ENCODE data around the gene WDR91.
A peak's percentile ranks its signal among the peaks of the same experiment; 100 is the strongest.

Gene WDR91

GRCh38 chr7:135160858-135161653, 50.3 kb downstream of the WDR91 start:
- H3K4me3 Mint-ChIP-seq = peak overlapping the region; percentile 7
- peaks cover 25% of the 10 kb centered on the region for H3K4me1 Mint-ChIP-seq (ENCODE audit: low read depth)
- H3K36me3 Mint-ChIP-seq (ENCODE audit: low read depth) = peaks cover 82% of the 10 kb centered on the region

GRCh38 chr7:135160098-135160857, 51.0 kb downstream of the WDR91 start:
- DNase-seq (ENCODE audit: low spot score) = no peak
- H3K27ac Mint-ChIP-seq = peak overlapping the region; percentile 50
- H3K4me3 Mint-ChIP-seq = peak overlapping the region; percentile 37
- H3K4me1 Mint-ChIP-seq (ENCODE audit: low read depth) = peaks cover 25% of the 10 kb centered on the region
- peaks cover 86% of the 10 kb centered on the region for H3K36me3 Mint-ChIP-seq (ENCODE audit: low read depth)
- no peaks in the 10 kb centered on the region for H3K27me3 Mint-ChIP-seq (ENCODE audit: low read depth)
- H3K9me3 Mint-ChIP-seq = peaks cover 49% of the 10 kb centered on the region

More at GRCh38 chr7:135160858-135161653, 50.3 kb downstream of the WDR91 start:
- H3K27me3 Mint-ChIP-seq (ENCODE audit: low read depth) = no peaks in the 10 kb centered on the region
- H3K27ac Mint-ChIP-seq = peak overlapping the region; percentile 50
- no peak for DNase-seq (ENCODE audit: low spot score)
- peaks cover 42% of the 10 kb centered on the region for H3K9me3 Mint-ChIP-seq

- Mint-ChIP-seq H3K9me3 (peaks cover 56% of the 10 kb centered on the region), H3K36me3 (ENCODE audit: low read depth) (peaks cover 87% of the 10 kb centered on the region), H3K4me3 (peak overlapping the region; percentile 37), H3K4me1 (ENCODE audit: low read depth) (peaks cover 27% of the 10 kb centered on the region), H3K27me3 (ENCODE audit: low read depth) (no peaks in the 10 kb centered on the region), H3K27ac (peak overlapping the region; percentile 32)
- no peak for DNase-seq (ENCODE audit: low spot score)
Measured at GRCh38 chr7:135159359-135160085, 51.8 kb downstream of the WDR91 start.

- Mint-ChIP-seq H3K36me3 (ENCODE audit: low read depth) (peaks cover 89% of the 10 kb centered on the region), H3K27ac (no peak overlapping the region), H3K4me1 (ENCODE audit: low read depth) (peaks cover 33% of the 10 kb centered on the region), H3K9me3 (peaks cover 63% of the 10 kb centered on the region), H3K27me3 (ENCODE audit: low read depth) (no peaks in the 10 kb centered on the region), H3K4me3 (no peak overlapping the region)
- DNase-seq (ENCODE audit: low spot score) = no peak
Measured at GRCh38 chr7:135158874-135159273, 52.5 kb downstream of the WDR91 start.

- H3K4me1 Mint-ChIP-seq (ENCODE audit: low read depth) = peaks cover 34% of the 10 kb centered on the region
Measured at GRCh38 chr7:135158141-135158655, 53.1 kb downstream of the WDR91 start.

GRCh38 chr7:135156290-135156689, 55.0 kb downstream of the WDR91 start:
- no peak overlapping the region for H3K4me3 Mint-ChIP-seq

More at GRCh38 chr7:135158141-135158655, 53.1 kb downstream of the WDR91 start:
- Mint-ChIP-seq H3K36me3 (ENCODE audit: low read depth) (peaks cover 92% of the 10 kb centered on the region), H3K4me3 (no peak overlapping the region), H3K9me3 (peaks cover 67% of the 10 kb centered on the region), H3K27me3 (ENCODE audit: low read depth) (no peaks in the 10 kb centered on the region), H3K27ac (no peak overlapping the region)
- DNase-seq (ENCODE audit: low spot score) = no peak

GRCh38 chr7:135154734-135155133, 56.6 kb downstream of the WDR91 start:
- H3K27ac Mint-ChIP-seq = no peak overlapping the region
- H3K36me3 Mint-ChIP-seq (ENCODE audit: low read depth) = peaks cover 85% of the 10 kb centered on the region

More at GRCh38 chr7:135156290-135156689, 55.0 kb downstream of the WDR91 start:
- no peak overlapping the region for H3K27ac Mint-ChIP-seq
- peaks cover 61% of the 10 kb centered on the region for H3K9me3 Mint-ChIP-seq
- no peak for DNase-seq (ENCODE audit: low spot score)
- H3K27me3 Mint-ChIP-seq (ENCODE audit: low read depth) = no peaks in the 10 kb centered on the region
- peaks cover 94% of the 10 kb centered on the region for H3K36me3 Mint-ChIP-seq (ENCODE audit: low read depth)
- peaks cover 42% of the 10 kb centered on the region for H3K4me1 Mint-ChIP-seq (ENCODE audit: low read depth)

GRCh38 chr7:135152442-135152841, 58.9 kb downstream of the WDR91 start:
- DNase-seq (ENCODE audit: low spot score) = no peak
- Mint-ChIP-seq H3K9me3 (peaks cover 44% of the 10 kb centered on the region), H3K4me3 (no peak overlapping the region), H3K27me3 (ENCODE audit: low read depth) (no peaks in the 10 kb centered on the region), H3K36me3 (ENCODE audit: low read depth) (peaks cover 70% of the 10 kb centered on the region), H3K27ac (no peak overlapping the region), H3K4me1 (ENCODE audit: low read depth) (peaks cover 44% of the 10 kb centered on the region)

More at GRCh38 chr7:135154734-135155133, 56.6 kb downstream of the WDR91 start:
- H3K4me1 Mint-ChIP-seq (ENCODE audit: low read depth) = peaks cover 40% of the 10 kb centered on the region
- H3K27me3 Mint-ChIP-seq (ENCODE audit: low read depth) = no peaks in the 10 kb centered on the region
- peaks cover 54% of the 10 kb centered on the region for H3K9me3 Mint-ChIP-seq
- no peak overlapping the region for H3K4me3 Mint-ChIP-seq
- no peak for DNase-seq (ENCODE audit: low spot score)

- H3K36me3 Mint-ChIP-seq (ENCODE audit: low read depth) = peaks cover 61% of the 10 kb centered on the region
- peaks cover 35% of the 10 kb centered on the region for H3K9me3 Mint-ChIP-seq
- peaks cover 50% of the 10 kb centered on the region for H3K4me1 Mint-ChIP-seq (ENCODE audit: low read depth)
- H3K27ac Mint-ChIP-seq = peak overlapping the region; percentile 72
- DNase-seq (ENCODE audit: low spot score) = no peak
- peak overlapping the region; percentile 39 for H3K4me3 Mint-ChIP-seq
- H3K27me3 Mint-ChIP-seq (ENCODE audit: low read depth) = no peaks in the 10 kb centered on the region
Measured at GRCh38 chr7:135151533-135151932, 59.8 kb downstream of the WDR91 start.

- Mint-ChIP-seq H3K27me3 (ENCODE audit: low read depth) (no peaks in the 10 kb centered on the region), H3K27ac (peak overlapping the region; percentile 72), H3K36me3 (ENCODE audit: low read depth) (peaks cover 57% of the 10 kb centered on the region)
Measured at GRCh38 chr7:135151132-135151531, 60.2 kb downstream of the WDR91 start.

GRCh38 chr7:135150072-135150782, 61.1 kb downstream of the WDR91 start:
- Mint-ChIP-seq H3K27me3 (ENCODE audit: low read depth) (no peaks in the 10 kb centered on the region), H3K27ac (peak overlapping the region; percentile 42), H3K36me3 (ENCODE audit: low read depth) (peaks cover 49% of the 10 kb centered on the region)

More at GRCh38 chr7:135151132-135151531, 60.2 kb downstream of the WDR91 start:
- DNase-seq (ENCODE audit: low spot score) = no peak
- peaks cover 54% of the 10 kb centered on the region for H3K4me1 Mint-ChIP-seq (ENCODE audit: low read depth)
- peak overlapping the region; percentile 87 for H3K4me3 Mint-ChIP-seq
- peaks cover 31% of the 10 kb centered on the region for H3K9me3 Mint-ChIP-seq

GRCh38 chr7:135147899-135148721, 63.2 kb downstream of the WDR91 start, which contains the start of gene TMEM140:
TSS of gene TMEM140 (plus strand) at chr7:135148072. CDS start at chr7:135164442, 16,370 bp downstream.
- Mint-ChIP-seq H3K9me3 (peaks cover 5% of the 10 kb centered on the region), H3K4me1 (ENCODE audit: low read depth) (peaks cover 52% of the 10 kb centered on the region), H3K4me3 (peak within 1 kb of the TSS; percentile 87), H3K27ac (peak within 1 kb of the TSS; percentile 94), H3K36me3 (ENCODE audit: low read depth) (peaks cover 29% of the 10 kb centered on the region), H3K27me3 (ENCODE audit: low read depth) (no peaks in the 10 kb centered on the region)
- peak; percentile 62 for DNase-seq (ENCODE audit: low spot score)

More at GRCh38 chr7:135150072-135150782, 61.1 kb downstream of the WDR91 start:
- H3K4me1 Mint-ChIP-seq (ENCODE audit: low read depth) = peaks cover 59% of the 10 kb centered on the region
- DNase-seq (ENCODE audit: low spot score) = no peak
- peak overlapping the region; percentile 87 for H3K4me3 Mint-ChIP-seq
- H3K9me3 Mint-ChIP-seq = peaks cover 23% of the 10 kb centered on the region
